ENCODE results near the gene CFDP1. TPM values are rescaled to one million over a fixed set of nuclear protein-coding genes. Genes with fewer than 3 reads are reported as not detected.

The CFDP1 gene
- total RNA-seq, 1 experiment from 2014 or later = 90.3 TPM

- H3K36me3 ChIP-seq = peaks cover 60% of the 10 kb centered on the region
- H3K27ac ChIP-seq = no peak overlapping the region
- no peaks in the 10 kb centered on the region for H3K9me3 ChIP-seq (replicated peaks)
- H3K4me3 ChIP-seq = peak overlapping the region; percentile 99
- peaks cover 94% of the 10 kb centered on the region for H3K4me1 ChIP-seq (replicated peaks)
- H3K27me3 ChIP-seq (replicated peaks) = no peaks in the 10 kb centered on the region
- no peak for DNase-seq (ENCODE audit: low read depth in 1 of 2, low spot score in 2 of 2)
Measured at GRCh38 chr16:75249441-75249840, 183.9 kb downstream of the CFDP1 start.

GRCh38 chr16:75248536-75249380 lies 184.5 kb downstream of the CFDP1 start:
- Histone ChIP-seq H3K4me3 (no peak overlapping the region), H3K9me3 (replicated peaks) (no peaks in the 10 kb centered on the region), H3K4me1 (replicated peaks) (peaks cover 94% of the 10 kb centered on the region), H3K27ac (no peak overlapping the region), H3K36me3 (peaks cover 67% of the 10 kb centered on the region), H3K27me3 (replicated peaks) (no peaks in the 10 kb centered on the region)
- no peak for DNase-seq (ENCODE audit: low read depth in 1 of 2, low spot score in 2 of 2)

GRCh38 chr16:75248142-75248535 lies 185.2 kb downstream of the CFDP1 start:
- Histone ChIP-seq H3K9me3 (replicated peaks) (no peaks in the 10 kb centered on the region), H3K4me3 (no peak overlapping the region), H3K27ac (no peak overlapping the region), H3K36me3 (peaks cover 73% of the 10 kb centered on the region), H3K4me1 (replicated peaks) (peaks cover 92% of the 10 kb centered on the region), H3K27me3 (replicated peaks) (no peaks in the 10 kb centered on the region)
- DNase-seq (ENCODE audit: low read depth in 1 of 2, low spot score in 2 of 2) = no peak

- no peak overlapping the region for H3K4me3 ChIP-seq
Measured at GRCh38 chr16:75247249-75247648, 186.1 kb downstream of the CFDP1 start.

GRCh38 chr16:75246504-75247205 lies 186.6 kb downstream of the CFDP1 start:
- Histone ChIP-seq H3K36me3 (peaks cover 80% of the 10 kb centered on the region), H3K27me3 (replicated peaks) (no peaks in the 10 kb centered on the region), H3K4me3 (no peak overlapping the region), H3K27ac (peak overlapping the region; percentile 92), H3K9me3 (replicated peaks) (no peaks in the 10 kb centered on the region), H3K4me1 (replicated peaks) (peaks cover 77% of the 10 kb centered on the region)
- DNase-seq (ENCODE audit: low read depth in 1 of 2, low spot score in 2 of 2) = no peak

More at GRCh38 chr16:75247249-75247648, 186.1 kb downstream of the CFDP1 start:
- no peaks in the 10 kb centered on the region for H3K27me3 ChIP-seq (replicated peaks)
- 0 out of 2 replicates have a peak overlapping the region, but pooled peaks have one; percentile 1 for H3K27ac ChIP-seq
- H3K36me3 ChIP-seq = peaks cover 79% of the 10 kb centered on the region
- no peaks in the 10 kb centered on the region for H3K9me3 ChIP-seq (replicated peaks)
- DNase-seq (ENCODE audit: low read depth in 1 of 2, low spot score in 2 of 2) = no peak
- peaks cover 83% of the 10 kb centered on the region for H3K4me1 ChIP-seq (replicated peaks)

GRCh38 chr16:75244844-75245758 lies 188.2 kb downstream of the CFDP1 start:
- no peaks in the 10 kb centered on the region for H3K9me3 ChIP-seq (replicated peaks)
- peaks cover 70% of the 10 kb centered on the region for H3K4me1 ChIP-seq (replicated peaks)
- peak; percentile 99 to 100 for DNase-seq (ENCODE audit: low read depth in 1 of 2, low spot score in 2 of 2)
- H3K36me3 ChIP-seq = peaks cover 83% of the 10 kb centered on the region
- no peaks in the 10 kb centered on the region for H3K27me3 ChIP-seq (replicated peaks)
- no peak overlapping the region for H3K4me3 ChIP-seq
- H3K27ac ChIP-seq = peak overlapping the region; percentile 92

- peak; percentile 64 to 80 for DNase-seq (ENCODE audit: low read depth in 1 of 2, low spot score in 2 of 2)
- H3K36me3 ChIP-seq = peaks cover 86% of the 10 kb centered on the region
- peak overlapping the region; percentile 92 for H3K27ac ChIP-seq
- H3K9me3 ChIP-seq (replicated peaks) = no peaks in the 10 kb centered on the region
- H3K4me3 ChIP-seq = no peak overlapping the region
- peaks cover 70% of the 10 kb centered on the region for H3K4me1 ChIP-seq (replicated peaks)
- H3K27me3 ChIP-seq (replicated peaks) = no peaks in the 10 kb centered on the region
Measured at GRCh38 chr16:75244225-75244809, 189.0 kb downstream of the CFDP1 start.

Other genes with a start within 250 kb of the CFDP1 start
- gene CTRB2, start 226.3 kb downstream of the CFDP1 start, total RNA-seq (2014; rRNA removed; shearing (Covaris generic)) = not detected in 2 replicates
- not detected in 2 replicates for gene CTRB1, start 214.5 kb downstream of the CFDP1 start, total RNA-seq (2014; rRNA removed; shearing (Covaris generic))
- 86.6 and 93.5 TPM in 2 replicates for gene BCAR1, start 181.9 kb downstream of the CFDP1 start, total RNA-seq (2014; rRNA removed; shearing (Covaris generic))
- gene TMEM170A, start 31.2 kb upstream of the CFDP1 start, total RNA-seq (2014; rRNA removed; shearing (Covaris generic)) = 17.7 and 23.7 TPM in 2 replicates
- not detected in 2 replicates for gene CHST6, start 61.9 kb upstream of the CFDP1 start, total RNA-seq (2014; rRNA removed; shearing (Covaris generic))
- gene CHST5, start 102.6 kb upstream of the CFDP1 start, total RNA-seq (2014; rRNA removed; shearing (Covaris generic)) = 0.08 TPM in 1 of 2 replicates, not detected in the other
- gene TMEM231, start 122.7 kb upstream of the CFDP1 start, total RNA-seq (2014; rRNA removed; shearing (Covaris generic)) = 1.9 and 7.0 TPM in 2 replicates
- 52.7 and 69.3 TPM in 2 replicates for gene GABARAPL2, start 132.9 kb upstream of the CFDP1 start, total RNA-seq (2014; rRNA removed; shearing (Covaris generic))
- gene ADAT1, start 189.8 kb upstream of the CFDP1 start, total RNA-seq (2014; rRNA removed; shearing (Covaris generic)) = 49.2 and 62.0 TPM in 2 replicates
- gene KARS1, start 214.2 kb upstream of the CFDP1 start, total RNA-seq (2014; rRNA removed; shearing (Covaris generic)) = 156 and 232 TPM in 2 replicates
- 75.5 and 83.2 TPM in 2 replicates for gene TERF2IP, start 214.3 kb upstream of the CFDP1 start, total RNA-seq (2014; rRNA removed; shearing (Covaris generic))
- gene CPHXL2, start 243.5 kb upstream of the CFDP1 start, total RNA-seq (2014; rRNA removed; shearing (Covaris generic)) = not detected in 2 replicates